Purkinje cell (primary cell): ENCODE measurements around the gene DLL3. TPM values are rescaled to one million over a fixed set of nuclear protein-coding genes. Genes with fewer than 3 reads are reported as not detected.

Experiments used
- polyA plus RNA-seq: library from polyadenylated mRNA; unstranded; fragments of >200 nt; fragmentation: Nextera tagmentation; gene quantifications from 2 replicates; pipeline ENCODE4 v1.2.1, GENCODE V29; 2014

The DLL3 gene
- 2.1 and 4.1 TPM in 2 replicates for polyA plus RNA-seq

GRCh38 chr19:39498798-39499642, at the start of gene DLL3:
Gene DLL3 (plus strand): TSS chr19:39498947. CDS start chr19:39498975, 28 bp downstream.

GRCh38 chr19:39480337-39481228, 18.2 kb upstream of the DLL3 start, which contains the start of gene TIMM50:
Gene TIMM50 (plus strand): TSS chr19:39480838. CDS start chr19:39480854, 16 bp downstream.

GRCh38 chr19:39514840-39515550, 16.2 kb downstream of the DLL3 start, which contains the start of gene SELENOV:
Gene SELENOV (plus strand): TSS chr19:39515139. CDS start chr19:39515213, 74 bp downstream.

GRCh38 chr19:39532233-39533002, 33.7 kb downstream of the DLL3 start, which contains the start of gene EID2B:
Gene EID2B (minus strand): TSS chr19:39532852. CDS start chr19:39532802, 50 bp downstream.

GRCh38 chr19:39539518-39540332, 41.0 kb downstream of the DLL3 start, which contains the start of gene EID2:
Gene EID2 (minus strand): TSS chr19:39540161. CDS start chr19:39540079, 82 bp downstream.

Other genes starting within 250 kb of the DLL3 start
- gene IFNL2, start 230.6 kb upstream of the DLL3 start, polyA plus RNA-seq = not detected in 2 replicates
- gene IFNL1, start 202.5 kb upstream of the DLL3 start, polyA plus RNA-seq = not detected in 2 replicates
- gene LRFN1, start 178.1 kb upstream of the DLL3 start, polyA plus RNA-seq = 1.6 and 2.0 TPM in 2 replicates
- gene GMFG, start 162.9 kb upstream of the DLL3 start, polyA plus RNA-seq = 17.9 and 20.4 TPM in 2 replicates
- gene SAMD4B, start 156.5 kb upstream of the DLL3 start, polyA plus RNA-seq = 3.5 and 3.9 TPM in 2 replicates
- gene PAF1, start 107.8 kb upstream of the DLL3 start, polyA plus RNA-seq = 4.5 and 13.7 TPM in 2 replicates
- gene MED29, start 107.6 kb upstream of the DLL3 start, polyA plus RNA-seq = 8.5 and 17.3 TPM in 2 replicates
- gene ZFP36, start 92.1 kb upstream of the DLL3 start, polyA plus RNA-seq = 0.92 and 2.1 TPM in 2 replicates
- gene PLEKHG2, start 86.3 kb upstream of the DLL3 start, polyA plus RNA-seq = not detected in 2 replicates
- 356 and 405 TPM in 2 replicates for gene RPS16, start 63.0 kb upstream of the DLL3 start, polyA plus RNA-seq
- gene SUPT5H, start 53.4 kb upstream of the DLL3 start, polyA plus RNA-seq = 60.5 and 76.2 TPM in 2 replicates
- gene TIMM50, start 18.1 kb upstream of the DLL3 start, polyA plus RNA-seq = 62.3 and 76.3 TPM in 2 replicates
- not detected in 2 replicates for gene SELENOV, start 16.2 kb downstream of the DLL3 start, polyA plus RNA-seq
- gene EID2B, start 33.9 kb downstream of the DLL3 start, polyA plus RNA-seq = 6.9 and 17.5 TPM in 2 replicates
- gene EID2, start 41.2 kb downstream of the DLL3 start, polyA plus RNA-seq = 20.5 and 35.6 TPM in 2 replicates
- 1.0 and 5.9 TPM in 2 replicates for gene LGALS13, start 103.6 kb downstream of the DLL3 start, polyA plus RNA-seq
- gene LGALS16, start 157.0 kb downstream of the DLL3 start, polyA plus RNA-seq = not detected in 2 replicates
- gene LGALS14, start 205.5 kb downstream of the DLL3 start, polyA plus RNA-seq = not detected in 2 replicates
- gene CLC, start 239.1 kb downstream of the DLL3 start, polyA plus RNA-seq = 0.56 TPM in 1 of 2 replicates, not detected in the other